ENCODE results near the gene DMAC1.

The DMAC1 gene

GRCh38 chr9:7760014-7760415 is 39.6 kb downstream of the DMAC1 start:
- H3K4me3 ChIP-seq (ENCODE audit: low read length): no peak overlapping the region
- no peak for TF ChIP-seq ZNF274 (IDR thresholded peaks at IDR 0.05; ENCODE audit: low read depth, low read length)

GRCh38 chr9:7756088-7756487 is 43.5 kb downstream of the DMAC1 start:
- TF ChIP-seq ZNF274 (IDR thresholded peaks at IDR 0.05; ENCODE audit: low read depth, low read length): no peak

GRCh38 chr9:7752481-7752880 is 47.1 kb downstream of the DMAC1 start:
- TF ChIP-seq ZNF274 (IDR thresholded peaks at IDR 0.05; ENCODE audit: low read depth, low read length): no peak
- no peak overlapping the region for H3K4me3 ChIP-seq (ENCODE audit: low read length)

More at GRCh38 chr9:7756088-7756487, 43.5 kb downstream of the DMAC1 start:
- H3K4me3 ChIP-seq (ENCODE audit: low read length): no peak overlapping the region

Measured in GM08714 (cell line).